ENCODE measurements around the gene SCFD2. TPM values are rescaled to one million over a fixed set of nuclear protein-coding genes. Genes with fewer than 3 reads are reported as not detected.

Gene SCFD2
- polyA plus RNA-seq, 3 donors, result 5.4 to 9.4 (median 6.7) TPM

GRCh38 chr4:53137468-53137867 is 228.4 kb downstream of the SCFD2 start:
- Histone ChIP-seq H3K9me3 (replicated peaks in 1 of 2; ENCODE audit: control insufficient read depth in 1 of 2, insufficient read depth in 1 of 2, low read length in 2 of 2) (no peaks in the 10 kb centered on the region), H3K27ac (ENCODE audit: low read depth in 1 of 2, low read length in 2 of 2) (no peak overlapping the region), H3K4me3 (replicated peaks in 1 of 3; ENCODE audit: low read depth in 2 of 3, low read length in 3 of 3) (no peak overlapping the region), H3K4me1 (ENCODE audit: control insufficient read depth in 1 of 2, insufficient read depth in 2 of 2, low read length in 2 of 2) (no peaks in the 10 kb centered on the region), H4K20me1 (ENCODE audit: insufficient read depth, low read length) (no peaks in the 10 kb centered on the region), H3K79me2 (ENCODE audit: insufficient read depth, low read length) (no peaks in the 10 kb centered on the region), H3K9ac (ENCODE audit: insufficient read depth, low read length, poor library complexity, severe bottlenecking) (no peak overlapping the region), H2AFZ (ENCODE audit: insufficient read depth, low read depth, low read length, poor library complexity, severe bottlenecking) (no peak overlapping the region), H3K4me2 (replicated peaks; ENCODE audit: extremely low read depth, low read length, poor library complexity, severe bottlenecking) (no peak overlapping the region), H3K27me3 (ENCODE audit: control insufficient read depth in 2 of 2, insufficient read depth in 2 of 2, low read length in 2 of 2) (no peaks in the 10 kb centered on the region), H3K36me3 (replicated peaks in 1 of 2; ENCODE audit: control insufficient read depth in 1 of 2, insufficient read depth in 2 of 2, low read length in 2 of 2) (no peaks in the 10 kb centered on the region)
- intact Hi-C loops (cut with micrococcal nuclease), result no loop called here
- Mint-ChIP-seq H3K27ac (no peak overlapping the region), H3K27me3 (ENCODE audit: low read depth in 3 of 3) (no peaks in the 10 kb centered on the region), H3K4me1 (no peaks in the 10 kb centered on the region), H3K9me3 (peaks cover 5 to 12% (median 6%) of the 10 kb centered on the region in 7 donors), H3K36me3 (peaks cover 7 to 18% of the 10 kb centered on the region in 2 donors), H3K4me3 (no peak overlapping the region)
- TF ChIP-seq CTCF (IDR thresholded peaks at IDR 0.05), result no peak
- DNase-seq, result no peak

- no peak for TF ChIP-seq CTCF (IDR thresholded peaks at IDR 0.05)
- Histone ChIP-seq H3K9ac (ENCODE audit: insufficient read depth, low read length, poor library complexity, severe bottlenecking) (no peak overlapping the region), H2AFZ (ENCODE audit: insufficient read depth, low read depth, low read length, poor library complexity, severe bottlenecking) (no peak overlapping the region), H3K4me1 (ENCODE audit: control insufficient read depth in 1 of 2, insufficient read depth in 2 of 2, low read length in 2 of 2) (no peaks in the 10 kb centered on the region), H3K79me2 (ENCODE audit: insufficient read depth, low read length) (no peaks in the 10 kb centered on the region), H4K20me1 (ENCODE audit: insufficient read depth, low read length) (no peaks in the 10 kb centered on the region), H3K4me3 (replicated peaks in 1 of 3; ENCODE audit: low read depth in 2 of 3, low read length in 3 of 3) (no peak overlapping the region), H3K27ac (ENCODE audit: low read depth in 1 of 2, low read length in 2 of 2) (no peak overlapping the region), H3K36me3 (replicated peaks in 1 of 2; ENCODE audit: control insufficient read depth in 1 of 2, insufficient read depth in 2 of 2, low read length in 2 of 2) (no peaks in the 10 kb centered on the region), H3K27me3 (ENCODE audit: control insufficient read depth in 2 of 2, insufficient read depth in 2 of 2, low read length in 2 of 2) (no peaks in the 10 kb centered on the region), H3K9me3 (replicated peaks in 1 of 2; ENCODE audit: control insufficient read depth in 1 of 2, insufficient read depth in 1 of 2, low read length in 2 of 2) (no peaks in the 10 kb centered on the region), H3K4me2 (replicated peaks; ENCODE audit: extremely low read depth, low read length, poor library complexity, severe bottlenecking) (no peak overlapping the region)
- H3K36me3 Mint-ChIP-seq, result peaks cover 6 to 15% of the 10 kb centered on the region in 2 donors
- intact Hi-C loops (cut with micrococcal nuclease), result no loop called here
- no peaks in the 10 kb centered on the region for H3K4me1 Mint-ChIP-seq
- no peak overlapping the region for H3K27ac Mint-ChIP-seq
- no peaks in the 10 kb centered on the region for H3K27me3 Mint-ChIP-seq (ENCODE audit: low read depth in 3 of 3)
- no peak for DNase-seq
- WGBS (ENCODE audit: insufficient coverage), result no CpG with 5 or more reads among the region's 2 CpGs
- H3K9me3 Mint-ChIP-seq, result peaks cover 5 to 11% (median 6%) of the 10 kb centered on the region in 7 donors
- no peak overlapping the region for H3K4me3 Mint-ChIP-seq
Measured at GRCh38 chr4:53136954-53137353, 228.9 kb downstream of the SCFD2 start.
